ENCODE results near the gene TUBA8. TPM values are rescaled to one million over a fixed set of nuclear protein-coding genes. Genes with fewer than 3 reads are reported as not detected.

The TUBA8 gene
- total RNA-seq, 4 donors from 2014 or later = 5.0 to 12.3 (median 6.3) TPM

GRCh38 chr22:18066181-18066859 is 44.3 kb upstream of the TUBA8 start:
- no peak for DNase-seq (ENCODE audit: low spot score in 2 of 2)
- 66 to 71% methylated on average over 12 of the region's 12 CpGs for WGBS, 2 donors
- peaks cover 0 to 24% (median 14%) of the 10 kb centered on the region in 4 donors for H3K4me1 ChIP-seq
- H3K27me3 ChIP-seq = no peaks in the 10 kb centered on the region
- H3K27ac ChIP-seq = no peak overlapping the region
- no peaks in the 10 kb centered on the region for H3K36me3 ChIP-seq
- no peak for TF ChIP-seq EP300 (IDR thresholded peaks at IDR 0.05)
- TF ChIP-seq CTCF (IDR thresholded peaks at IDR 0.05) = no peak
- TF ChIP-seq POLR2A (IDR thresholded peaks at IDR 0.05) = no peak
- H3K9me3 ChIP-seq = no peaks in the 10 kb centered on the region
- no peak overlapping the region for H3K4me3 ChIP-seq

- H3K4me1 ChIP-seq = peaks cover 0 to 24% (median 14%) of the 10 kb centered on the region in 4 donors
- no peak for TF ChIP-seq CTCF (IDR thresholded peaks at IDR 0.05)
- no peak for TF ChIP-seq EP300 (IDR thresholded peaks at IDR 0.05)
- TF ChIP-seq POLR2A (IDR thresholded peaks at IDR 0.05) = no peak
- H3K27me3 ChIP-seq = no peaks in the 10 kb centered on the region
- 88 to 92% methylated on average over 3 of the region's 3 CpGs for WGBS, 2 donors
- H3K9me3 ChIP-seq = no peaks in the 10 kb centered on the region
- H3K36me3 ChIP-seq = no peaks in the 10 kb centered on the region
- no peak overlapping the region for H3K4me3 ChIP-seq
- H3K27ac ChIP-seq = peak overlapping the region in 2 of 4 donors; percentile 65 to 76
- no peak for DNase-seq (ENCODE audit: low spot score in 2 of 2)
These were observed 43.5 kb upstream of the TUBA8 start for GRCh38 chr22:18067121-18067520.

- WGBS, 2 donors = 38% methylated on average over 14 of the region's 14 CpGs
- no peaks in the 10 kb centered on the region for H3K27me3 ChIP-seq
These were observed 42.9 kb upstream of the TUBA8 start for GRCh38 chr22:18067548-18068341.

GRCh38 chr22:18068381-18068988 is 42.1 kb upstream of the TUBA8 start:
- H3K4me1 ChIP-seq = peaks cover 0 to 24% (median 14%) of the 10 kb centered on the region in 4 donors
- peak overlapping the region; percentile 30 to 76 (median 53) for H3K27ac ChIP-seq
- H3K4me3 ChIP-seq = no peak overlapping the region
- no peak for TF ChIP-seq CTCF (IDR thresholded peaks at IDR 0.05)
- no peak for TF ChIP-seq POLR2A (IDR thresholded peaks at IDR 0.05)
- peak in 1 of 2 donors; percentile 10 for TF ChIP-seq EP300 (IDR thresholded peaks at IDR 0.05)
- no peaks in the 10 kb centered on the region for H3K27me3 ChIP-seq
- no peak for DNase-seq (ENCODE audit: low spot score in 2 of 2)
- H3K9me3 ChIP-seq = no peaks in the 10 kb centered on the region
- H3K36me3 ChIP-seq = no peaks in the 10 kb centered on the region
- 34 to 61% methylated on average over 3 of the region's 3 CpGs for WGBS, 2 donors

More at GRCh38 chr22:18067548-18068341, 42.9 kb upstream of the TUBA8 start:
- DNase-seq (ENCODE audit: low spot score in 2 of 2) = no peak
- Histone ChIP-seq H3K36me3 (no peaks in the 10 kb centered on the region), H3K4me3 (no peak overlapping the region), H3K9me3 (no peaks in the 10 kb centered on the region), H3K4me1 (peaks cover 0 to 24% (median 14%) of the 10 kb centered on the region in 4 donors), H3K27ac (peak overlapping the region; percentile 30 to 76 (median 53))
- no peak for TF ChIP-seq POLR2A (IDR thresholded peaks at IDR 0.05)
- TF ChIP-seq EP300 (IDR thresholded peaks at IDR 0.05) = no peak
- no peak for TF ChIP-seq CTCF (IDR thresholded peaks at IDR 0.05)

All from tibial nerve (tissue), 4 donors.